ENCODE data around the gene C5orf58.
"Not testable (repeated sequence)": the region's sequence is repeated elsewhere in the genome, so short reads cannot be mapped to it uniquely, and the experiment has no call there.

The C5orf58 gene

DNA sequence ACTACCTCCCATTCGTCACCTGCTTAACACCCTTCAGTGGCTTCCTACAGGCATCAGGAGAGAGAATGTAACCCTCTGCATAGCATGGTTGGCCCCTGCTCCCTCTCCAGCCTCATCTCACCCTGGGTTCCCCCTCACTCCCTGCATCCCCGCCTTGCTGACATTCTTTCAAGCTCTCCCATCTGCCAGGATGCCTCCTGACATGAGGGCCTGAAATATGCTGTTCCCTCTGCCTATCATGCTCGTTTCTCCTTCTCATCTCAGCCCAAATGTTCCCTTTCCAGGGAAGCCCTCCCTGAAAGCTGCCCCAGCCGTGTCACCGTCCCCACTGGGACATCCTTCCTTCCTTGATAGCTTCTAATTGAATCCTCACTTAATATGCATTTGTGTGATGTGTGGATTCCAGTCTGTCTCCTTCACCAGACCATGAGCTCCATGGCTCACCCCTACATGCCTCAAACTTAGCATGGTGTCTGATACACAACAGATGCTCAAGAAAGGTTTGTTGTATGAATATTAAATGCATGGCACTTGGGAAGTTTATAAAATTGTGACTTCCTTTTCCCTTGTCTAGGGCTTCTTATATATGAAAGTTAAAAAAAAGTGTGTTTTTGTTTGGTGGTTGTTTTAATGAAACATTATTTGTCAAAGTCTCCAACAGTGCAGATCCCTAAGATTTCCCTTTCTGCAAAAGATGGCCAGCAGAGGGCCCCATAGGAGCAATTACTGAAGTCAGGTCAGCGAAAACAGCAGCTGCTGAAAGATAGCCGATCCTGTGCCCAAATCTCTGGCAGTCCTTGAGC is 7.3 kb upstream of the C5orf58 start:
- DNase-seq = peak; percentile 56

DNA sequence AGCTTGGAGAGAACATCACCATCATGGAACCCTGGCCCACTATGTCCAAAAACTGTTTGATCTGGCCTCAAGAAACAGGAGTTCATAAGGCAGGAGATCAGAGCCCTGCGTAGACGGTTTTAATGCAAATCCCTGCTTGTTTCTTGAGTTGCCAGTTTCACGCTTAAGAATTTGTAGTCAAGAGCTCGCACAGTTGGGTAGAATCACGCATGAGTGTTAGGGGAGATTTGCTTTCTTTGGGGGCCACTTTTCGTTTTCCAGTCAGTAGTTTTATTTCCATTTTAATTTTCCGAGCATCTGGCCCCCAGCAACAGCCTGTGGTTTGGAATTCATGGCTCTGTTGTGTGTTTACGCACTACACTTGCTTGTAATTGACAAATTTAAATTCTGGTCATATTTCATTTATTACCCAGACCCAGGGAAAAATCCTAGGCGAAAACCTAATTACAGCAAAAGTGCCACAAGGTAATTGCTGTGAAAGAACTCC is 6.6 kb upstream of the C5orf58 start:
- DNase-seq = no peak

DNA sequence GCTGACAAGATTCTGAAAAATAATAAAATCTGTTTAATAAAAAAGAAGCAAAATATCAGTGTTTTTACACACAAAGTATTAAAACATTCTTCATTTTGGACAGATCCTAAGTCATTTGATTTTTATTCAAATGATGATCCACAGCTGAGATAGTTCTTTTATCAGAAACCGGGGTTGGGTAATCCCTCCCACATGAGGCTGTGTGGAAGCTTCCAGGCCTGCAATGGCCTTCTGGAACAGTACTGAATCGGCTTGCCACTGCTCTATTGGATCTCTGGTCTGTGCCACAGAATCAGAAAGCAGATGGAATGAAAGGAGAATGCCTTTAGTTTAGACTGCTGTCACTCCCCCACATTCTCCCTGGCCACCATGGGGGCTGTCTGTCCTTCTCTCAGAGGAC is 6.1 kb upstream of the C5orf58 start:
- DNase-seq = no peak

DNA sequence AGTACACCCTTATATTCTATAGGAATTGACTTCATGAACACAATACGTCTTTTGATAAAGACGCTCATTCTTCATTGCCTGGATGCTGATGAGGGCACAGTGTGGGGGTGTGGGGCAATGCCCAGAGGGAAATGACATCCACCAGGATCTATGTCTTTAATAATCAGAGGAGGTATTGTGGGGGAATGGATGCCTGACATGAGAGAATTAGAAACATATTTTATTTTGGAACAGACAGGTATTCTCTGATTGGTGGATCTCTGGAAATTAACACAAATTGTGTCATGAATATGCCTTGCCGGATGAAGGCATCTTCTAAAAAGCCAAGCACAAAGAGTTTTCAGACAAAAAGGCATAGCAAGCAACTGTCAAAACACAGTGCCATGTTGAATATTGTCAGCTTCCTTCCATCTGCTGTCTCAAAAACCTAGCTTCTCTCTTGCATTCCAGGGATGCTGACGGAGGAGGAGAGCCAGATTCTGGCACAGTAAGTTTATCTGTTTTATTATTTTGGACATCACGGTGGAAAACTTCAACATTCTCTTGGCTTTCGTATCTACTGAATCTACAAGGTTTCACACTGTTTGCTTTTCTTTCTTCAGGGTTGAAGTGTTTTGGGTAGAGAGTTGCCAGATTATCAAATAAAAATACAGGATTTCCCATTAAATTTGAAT is 3.9 kb upstream of the C5orf58 start:
- DNase-seq = no peak

DNA sequence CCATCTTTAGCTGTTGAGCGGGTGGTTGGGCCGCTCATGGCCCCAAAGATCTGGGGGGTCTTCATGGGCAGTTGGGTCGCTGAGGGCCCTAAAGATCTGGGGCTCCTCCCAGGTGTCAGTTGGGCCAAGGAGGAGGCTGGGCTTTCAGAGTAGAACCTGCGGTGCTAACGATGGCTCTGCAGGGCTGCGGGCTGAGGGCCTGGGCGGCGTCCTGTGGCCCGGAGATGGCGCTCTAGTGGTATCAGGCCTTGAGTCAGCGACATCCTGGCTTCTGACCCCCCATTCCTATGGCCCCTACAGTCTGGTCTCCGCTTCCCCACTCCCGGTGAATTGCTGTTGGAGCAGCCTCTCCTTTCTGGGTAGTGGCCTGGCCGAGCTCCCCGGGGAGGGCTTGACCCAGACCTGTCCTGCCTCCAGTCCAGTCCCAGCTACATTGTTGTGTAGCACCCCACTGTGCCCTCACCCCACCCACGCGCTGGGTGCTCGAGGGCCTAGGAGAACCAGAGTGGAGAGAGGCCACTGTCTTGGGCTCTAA is 640 bp downstream of the C5orf58 start:
- DNase-seq = no peak

DNA sequence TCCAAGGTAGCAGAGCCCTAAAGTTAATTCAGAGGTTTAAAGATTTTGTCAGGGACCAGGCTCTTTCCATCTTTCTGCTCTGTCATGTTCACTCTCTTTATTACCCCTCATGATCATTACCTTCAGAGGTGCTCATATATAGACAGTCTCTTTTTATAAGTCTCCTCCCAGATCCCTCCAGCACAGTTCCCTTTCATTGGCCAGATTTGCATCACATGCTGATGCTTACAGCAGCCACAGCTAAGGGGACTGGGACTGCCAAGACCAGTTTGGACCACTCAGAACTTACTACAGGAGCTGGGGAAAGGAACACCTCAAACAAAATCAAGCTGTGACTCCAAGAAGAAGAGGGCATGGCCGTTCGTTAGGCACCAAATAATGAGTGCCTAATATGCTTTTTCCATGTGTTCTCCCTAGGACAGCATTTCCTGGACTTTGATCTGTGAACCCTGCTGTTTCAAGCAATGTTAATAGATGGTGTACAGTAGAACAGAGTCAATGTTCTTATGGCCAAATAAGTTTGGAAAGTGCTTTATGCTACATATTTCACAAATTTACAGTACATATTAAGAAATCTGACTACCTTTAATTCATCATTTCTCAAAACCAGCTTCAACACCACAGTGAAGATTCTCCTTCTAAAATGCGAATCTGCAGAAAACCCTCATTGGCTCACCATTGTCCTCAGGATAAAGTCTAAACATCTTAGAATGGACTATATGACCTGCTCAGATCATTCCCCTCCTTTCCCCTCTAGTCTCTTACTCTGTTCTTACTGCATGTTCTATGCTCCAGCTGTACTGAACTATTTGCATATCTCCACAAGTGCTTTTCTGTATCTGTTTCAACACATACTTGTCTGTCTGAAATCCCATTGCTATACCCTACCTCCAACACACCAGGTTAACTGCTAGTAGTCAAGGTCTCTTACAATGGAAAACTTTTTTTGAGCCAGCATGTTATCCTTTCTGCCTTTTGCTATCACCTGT is 3.4 kb downstream of the C5orf58 start:
- DNase-seq = no peak

DNA sequence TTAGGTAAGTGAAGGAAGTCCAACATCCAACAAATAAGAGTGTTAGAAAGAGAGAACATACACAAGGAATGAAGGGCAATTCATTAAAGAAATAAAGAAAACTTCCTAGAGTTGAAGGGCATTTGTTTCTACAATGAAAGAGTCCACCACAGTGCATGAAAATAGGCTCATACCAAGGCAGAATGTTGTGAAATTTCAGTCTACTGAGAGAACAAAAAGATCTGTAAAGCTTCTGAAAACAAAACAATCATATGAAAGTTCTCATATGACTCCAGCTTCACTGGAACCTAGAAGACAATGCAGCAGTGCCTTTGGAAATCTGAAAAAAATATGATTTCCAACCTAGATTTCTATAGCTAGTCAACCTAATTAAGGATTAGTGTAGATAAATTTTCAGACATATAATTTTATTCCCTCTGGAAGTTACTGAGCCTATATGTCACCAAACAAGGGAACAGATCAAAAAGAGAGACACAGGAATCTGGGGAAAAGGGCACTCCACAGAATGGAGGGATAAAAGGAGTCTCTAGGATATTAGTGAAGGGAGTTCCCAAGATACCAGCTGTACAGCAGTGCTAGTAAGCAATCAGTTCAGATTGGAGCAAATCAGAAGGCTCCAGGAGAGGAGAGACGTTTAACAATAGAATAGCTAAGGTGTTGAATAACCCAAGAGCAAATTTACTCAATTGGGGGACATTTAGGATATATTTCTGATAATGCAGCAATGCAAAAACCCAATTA is 5.8 kb downstream of the C5orf58 start:
- DNase-seq = no peak

DNA sequence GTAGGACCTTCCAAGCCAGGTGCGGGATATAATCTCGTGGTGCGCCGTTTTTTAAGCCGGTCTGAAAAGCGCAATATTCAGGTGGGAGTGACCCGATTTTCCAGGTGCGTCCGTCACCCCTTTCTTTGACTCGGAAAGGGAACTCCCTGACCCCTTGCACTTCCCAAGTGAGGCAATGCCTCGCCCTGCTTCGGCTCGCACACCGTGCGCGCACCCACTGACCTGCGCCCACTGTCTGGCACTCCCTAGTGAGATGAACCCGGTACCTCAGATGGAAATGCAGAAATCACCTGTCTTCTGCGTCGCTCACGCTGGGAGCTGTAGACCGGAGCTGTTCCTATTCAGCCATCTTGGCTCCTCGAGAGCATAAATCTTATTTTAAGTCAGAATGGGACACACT is 12.7 kb downstream of the C5orf58 start:
- DNase-seq = not testable (repeated sequence)

DNA sequence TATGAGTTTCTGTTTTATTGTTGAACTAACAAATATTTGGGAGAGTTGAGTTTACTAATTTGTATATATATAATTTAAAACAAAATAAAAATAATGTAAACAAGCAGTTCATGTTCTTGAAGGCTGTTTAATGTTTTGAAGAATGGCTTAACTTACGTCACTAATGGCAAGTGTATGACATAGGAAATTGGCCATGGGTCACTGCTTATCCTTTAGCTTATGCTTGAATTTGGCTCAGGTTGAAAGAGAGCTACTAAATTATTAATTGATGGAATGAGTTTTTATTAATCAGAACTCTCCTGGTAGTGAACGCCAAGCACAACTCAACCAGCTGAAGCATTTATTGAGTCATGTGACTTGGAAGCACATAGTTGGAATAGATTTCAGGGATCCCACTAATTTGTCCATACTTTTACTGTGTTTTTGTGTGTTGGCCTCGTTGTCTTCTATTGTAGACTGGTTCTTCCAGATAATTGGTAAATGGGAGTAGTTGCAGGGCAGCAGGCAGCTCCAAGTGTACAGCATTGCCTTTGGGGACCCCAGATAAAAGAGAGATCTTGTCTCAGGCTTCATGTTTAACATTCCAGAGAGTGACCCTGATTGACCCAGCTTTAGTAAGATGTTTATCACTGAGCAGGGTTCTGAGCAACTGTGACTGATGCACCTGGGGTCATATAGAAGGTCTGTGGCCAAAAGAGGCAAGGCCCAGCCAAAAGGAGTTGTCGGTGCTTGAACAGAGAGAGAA is 13.5 kb downstream of the C5orf58 start:
- DNase-seq = no peak

DNA sequence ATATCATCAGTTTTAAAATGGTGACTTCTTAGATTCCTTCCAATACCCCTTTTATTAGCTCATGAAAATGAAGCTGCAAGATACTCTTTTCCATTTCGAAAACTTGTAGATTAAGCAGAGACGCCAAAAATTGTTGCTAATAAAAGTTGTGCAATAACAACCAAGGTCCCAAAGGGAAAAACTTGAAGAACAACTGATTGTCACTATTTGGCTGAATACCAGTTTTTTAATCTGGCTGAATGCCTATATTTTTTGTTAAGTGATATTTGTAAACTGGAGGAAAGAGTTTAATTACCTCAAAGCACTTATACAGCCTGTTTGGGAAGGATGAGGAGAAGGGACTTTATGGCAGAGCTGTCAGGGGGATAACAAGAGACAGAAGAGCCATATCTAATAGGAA is 14.6 kb downstream of the C5orf58 start:
- DNase-seq = no peak

DNA sequence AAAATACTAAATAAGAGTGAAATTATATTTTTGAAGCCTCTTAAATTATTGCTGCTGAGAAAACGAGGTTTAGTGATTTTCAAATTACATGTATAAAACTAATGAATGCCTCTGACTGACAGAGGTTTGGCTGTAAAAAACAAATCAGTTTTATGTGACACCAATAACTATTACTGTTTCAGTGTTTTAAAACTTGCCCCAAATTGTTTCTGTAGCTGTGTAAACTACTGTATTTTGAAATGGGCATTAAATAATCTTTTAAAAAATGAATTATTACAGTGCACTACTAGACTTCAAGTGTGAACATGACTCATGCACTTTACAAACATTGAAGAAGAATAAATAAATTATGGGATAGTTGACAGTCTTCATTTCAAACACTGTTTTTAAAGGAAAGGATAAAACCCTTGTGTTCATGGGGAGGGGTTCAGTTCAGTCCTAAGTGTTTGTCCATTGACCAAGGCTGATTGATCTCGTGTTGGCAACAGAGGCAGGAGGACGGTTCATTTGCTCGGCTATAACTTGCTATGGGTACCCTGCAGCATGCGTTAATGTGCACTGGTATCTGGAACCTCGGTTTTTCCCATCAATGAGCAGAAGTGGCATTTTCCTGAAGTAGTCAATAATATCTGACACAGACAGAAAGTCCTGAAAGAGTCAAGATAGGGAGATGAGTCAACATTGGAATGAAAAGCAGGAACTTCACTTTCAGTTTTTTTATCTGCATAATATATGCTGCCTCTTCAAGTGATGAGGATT is 15.6 kb downstream of the C5orf58 start:
- no peak for DNase-seq

DNA sequence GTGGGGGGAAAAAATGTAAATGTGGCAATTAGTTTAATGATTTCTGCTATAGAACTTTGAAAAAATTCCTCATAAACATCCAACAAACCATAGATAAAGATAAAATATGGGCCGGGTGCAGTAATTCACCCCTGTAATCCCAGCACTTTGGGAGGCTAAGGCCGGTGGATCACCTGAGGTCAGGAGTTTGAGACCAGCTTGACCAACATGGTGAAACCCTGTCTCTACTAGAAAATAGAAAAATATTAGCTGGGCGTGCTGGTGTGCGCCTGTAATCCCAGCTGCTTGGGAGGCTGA is 16.1 kb downstream of the C5orf58 start:
- DNase-seq = not testable (repeated sequence)

DNA sequence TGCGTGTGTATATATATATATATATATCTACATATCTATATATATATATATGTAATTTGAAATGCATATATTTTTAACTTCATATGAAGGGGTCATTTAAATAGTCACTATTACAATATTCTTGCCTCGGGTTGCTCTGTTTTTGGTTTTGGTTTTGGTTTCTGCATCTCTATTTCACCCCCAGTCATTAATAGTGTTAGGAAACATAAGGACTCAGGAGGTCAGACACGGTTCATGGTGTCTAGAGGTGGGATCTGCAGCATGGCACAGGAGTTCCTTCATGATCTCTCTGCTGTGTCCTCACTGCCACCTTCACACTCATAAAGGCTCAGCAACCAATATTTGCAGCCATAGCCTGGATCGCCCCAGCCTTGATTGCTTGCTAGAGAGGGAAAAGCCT is 16.6 kb downstream of the C5orf58 start:
- no peak for DNase-seq

DNA sequence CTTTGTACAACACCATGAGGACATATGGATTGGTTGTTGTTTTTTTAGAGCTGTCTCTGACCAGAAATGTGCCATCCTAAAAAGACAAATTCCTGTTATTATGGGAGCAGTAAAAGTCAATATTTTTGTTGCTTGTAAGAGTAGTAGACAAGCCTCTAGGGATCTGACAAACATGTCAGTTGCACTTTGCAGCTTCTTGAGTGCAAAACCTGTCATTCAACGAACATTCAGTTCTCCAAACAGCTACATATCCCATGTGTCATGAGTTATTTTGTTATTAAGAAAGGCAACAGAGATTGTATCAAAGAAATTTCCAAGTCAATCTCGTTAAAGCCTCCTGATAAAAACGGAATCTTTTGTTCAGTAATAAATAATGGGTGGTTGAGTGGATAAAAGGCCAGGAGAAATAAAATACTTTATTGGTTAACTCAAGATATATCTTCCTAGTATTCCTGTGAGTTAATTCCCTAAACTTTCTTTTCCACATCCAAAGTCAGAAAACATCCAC is 18.1 kb downstream of the C5orf58 start:
- DNase-seq = no peak

DNA sequence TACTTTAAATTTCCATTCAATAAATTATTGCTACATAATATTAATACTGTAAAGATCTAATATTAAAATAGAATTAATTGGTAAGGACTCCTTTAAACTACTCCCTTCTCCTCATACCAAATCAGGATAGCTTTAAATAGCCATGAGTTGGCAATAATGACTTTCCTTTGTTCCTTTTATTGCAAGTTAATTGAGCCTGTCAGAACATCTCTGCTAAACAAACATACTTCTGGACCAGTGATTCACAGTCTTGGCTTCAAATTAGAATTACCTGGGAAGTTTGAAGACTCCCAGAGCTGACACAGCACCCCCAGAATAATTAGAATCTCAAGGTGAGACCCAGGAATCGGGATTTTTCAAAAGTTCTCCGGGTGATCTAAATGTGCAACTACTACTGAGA is 18.7 kb downstream of the C5orf58 start:
- DNase-seq = no peak

DNA sequence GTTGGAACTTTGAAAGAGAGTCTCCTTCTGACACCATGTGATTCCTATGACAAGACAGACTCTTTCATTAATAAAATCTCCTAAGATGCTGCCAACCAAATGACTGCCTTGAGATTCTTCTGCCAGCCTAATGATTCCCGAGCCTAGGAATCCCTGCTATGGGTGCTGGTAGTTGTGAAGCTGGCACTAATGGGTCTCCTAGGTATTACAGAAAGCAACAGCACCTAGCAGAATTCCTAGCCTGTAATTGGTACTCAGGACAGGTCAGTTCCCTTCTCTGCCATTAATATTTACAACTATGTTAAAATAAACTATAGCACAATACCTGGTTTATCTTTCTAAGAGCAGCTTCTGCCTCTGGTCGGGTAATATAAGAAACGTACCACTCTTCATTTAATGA is 19.3 kb downstream of the C5orf58 start:
- DNase-seq = no peak

DNA sequence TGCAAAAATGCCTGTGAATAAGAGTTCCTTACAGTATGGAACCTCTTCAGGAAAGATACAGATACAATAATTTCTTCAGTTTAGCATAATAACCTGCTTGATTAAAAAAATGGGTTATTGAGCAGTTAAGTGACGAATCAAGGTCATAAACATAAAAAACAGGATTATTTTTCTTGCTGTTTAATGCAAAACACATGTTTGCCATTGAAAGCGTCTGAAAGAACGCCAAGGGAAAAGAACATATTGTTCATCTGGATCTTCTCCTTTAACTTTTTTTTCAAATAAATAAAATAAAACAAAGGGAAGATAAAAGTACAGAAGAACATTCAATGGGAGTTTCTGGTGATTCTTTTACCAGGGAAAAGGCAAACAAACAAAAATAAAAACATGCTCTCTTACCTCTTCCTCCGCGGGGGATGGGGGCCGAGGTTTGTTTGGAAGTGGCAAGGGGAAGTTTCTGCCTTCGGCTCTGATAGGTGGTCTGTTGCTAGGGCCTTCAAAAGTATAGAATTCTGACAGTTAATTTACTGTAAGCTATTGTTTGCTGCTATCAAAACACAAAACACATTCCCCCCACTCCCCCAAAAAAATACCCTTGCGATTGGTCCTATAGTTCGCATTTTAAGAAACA is 20.1 kb downstream of the C5orf58 start:
- no peak for DNase-seq

DNA sequence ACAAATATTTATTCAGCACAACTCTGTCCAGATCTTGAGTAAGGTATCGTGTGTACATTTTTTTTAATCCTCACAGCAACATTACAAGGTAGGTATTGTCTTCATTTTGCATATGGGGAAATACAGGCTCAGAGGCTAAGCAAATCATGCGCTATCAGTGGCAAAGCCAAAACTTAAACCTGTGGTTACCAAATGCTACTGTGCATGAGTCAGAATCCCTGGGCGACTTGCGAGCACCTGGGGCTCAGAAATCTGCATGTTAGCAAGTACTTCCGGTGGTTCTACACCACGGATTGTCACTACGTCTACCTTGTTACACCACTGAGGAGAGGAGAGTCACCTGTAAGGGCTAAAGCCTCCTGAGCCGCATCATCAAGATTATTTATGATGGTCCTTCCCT is 21.3 kb downstream of the C5orf58 start:
- no peak for DNase-seq

DNA sequence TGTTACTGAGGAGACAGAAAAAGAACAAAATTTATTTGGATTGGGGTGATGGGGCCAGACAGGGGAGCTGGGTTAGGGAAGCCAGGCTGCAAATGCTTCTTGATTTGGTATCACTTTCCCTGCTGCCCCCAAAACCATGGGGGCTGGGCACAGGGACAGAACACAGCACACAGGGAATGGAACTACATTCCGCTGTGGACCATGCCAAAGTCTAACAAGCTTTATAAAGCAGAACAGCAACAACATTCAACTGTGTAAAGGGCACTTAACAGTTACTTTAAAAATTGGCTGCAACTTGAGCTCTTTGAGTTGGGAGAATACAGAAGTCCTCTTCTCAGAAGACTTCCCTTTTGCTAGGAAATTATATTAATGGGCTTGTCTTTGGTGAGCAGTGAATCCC is 23.8 kb downstream of the C5orf58 start:
- DNase-seq = no peak

DNA sequence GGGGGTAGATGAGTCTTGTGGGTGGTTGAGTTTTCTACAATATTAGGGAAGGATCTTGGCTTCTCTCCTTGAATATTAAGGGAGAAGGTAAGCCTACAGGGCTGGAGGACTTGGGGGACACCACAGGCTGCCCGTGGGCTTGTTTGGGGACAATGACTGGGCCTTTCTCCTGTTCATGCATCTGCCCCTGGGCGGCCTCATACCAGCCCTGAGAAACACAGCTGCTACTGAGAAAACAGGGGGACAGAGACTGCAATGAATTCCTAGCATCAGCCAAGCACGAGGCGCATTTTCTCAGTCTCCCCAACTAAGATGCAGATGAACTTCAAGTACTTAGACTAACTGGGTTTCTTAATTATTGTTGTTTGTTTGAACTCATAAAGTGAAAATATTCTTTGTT is 24.6 kb downstream of the C5orf58 start:
- DNase-seq = no peak
